Ishikawa (cell line): ENCODE results near the gene ERC1.
A peak's percentile ranks its signal among the peaks of the same experiment; 100 is the strongest.

ENCODE experiments used
- CEBPB ChIP-seq: IDR thresholded peaks from 2 replicates; pipeline ENCODE4 v1.6.1; 2012
- CREB1 ChIP-seq: IDR thresholded peaks from 2 replicates; pipeline ENCODE4 v1.6.1; 2012; ENCODE audit warnings: low read depth
- EGR1 ChIP-seq: IDR thresholded peaks from 2 replicates; pipeline ENCODE4 v1.6.1; 2012
- EP300 ChIP-seq: IDR thresholded peaks from 2 replicates; pipeline ENCODE4 v1.6.1; 2012; ENCODE audit warnings: borderline replicate concordance
- FOXM1 ChIP-seq: IDR thresholded peaks from 2 replicates; pipeline ENCODE4 v1.6.1; 2012; ENCODE audit warnings: low read depth, borderline replicate concordance
- NFIC ChIP-seq: IDR thresholded peaks from 2 replicates; pipeline ENCODE4 v1.6.1; 2012
- RAD21 ChIP-seq: IDR thresholded peaks from 2 replicates; pipeline ENCODE4 v1.6.1; 2012; ENCODE audit warnings: low read depth
- TCF12 ChIP-seq: IDR thresholded peaks from 2 replicates; pipeline ENCODE4 v1.6.1; 2012; ENCODE audit warnings: low read depth
- TEAD4 ChIP-seq: IDR thresholded peaks from 2 replicates; pipeline ENCODE4 v1.6.1; 2012
- USF1 ChIP-seq: IDR thresholded peaks from 2 replicates; pipeline ENCODE4 v1.6.1; 2012
- YY1 ChIP-seq: IDR thresholded peaks from 2 replicates; pipeline ENCODE4 v1.6.1; 2012; ENCODE audit warnings: low read depth
- ZBTB7A ChIP-seq: IDR thresholded peaks from 2 replicates; pipeline ENCODE4 v1.6.1; 2012; ENCODE audit warnings: low read depth
- TF ChIP-seq, protein P1 (sequence below): IDR thresholded peaks from 2 replicates; pipeline ENCODE4 v1.6.1; 2012
- TF ChIP-seq, protein P2 (sequence below): IDR thresholded peaks from 2 replicates; pipeline ENCODE4 v1.6.1; 2012; ENCODE audit warnings: low read depth, mild to moderate bottlenecking

ERC1 gene

DNA sequence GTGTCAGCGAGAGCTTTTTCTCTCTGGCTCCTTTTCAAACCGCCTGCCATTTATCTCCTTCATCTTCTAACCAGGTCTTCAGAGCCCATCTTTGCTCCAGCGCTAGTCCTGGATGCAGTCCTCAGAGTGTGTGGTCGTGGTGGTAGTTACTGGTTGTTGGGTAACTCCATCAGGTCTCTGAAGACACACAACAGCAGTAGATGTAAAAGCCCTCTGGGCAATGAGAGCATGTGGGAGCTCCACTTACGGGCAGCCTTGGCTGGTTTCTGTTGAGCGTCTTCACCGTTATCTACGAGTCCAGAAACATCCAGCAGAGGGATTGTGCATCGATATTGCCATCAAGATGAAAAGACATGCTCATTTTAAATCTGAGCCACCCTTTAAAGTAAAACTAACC is 542.2 kb downstream of the ERC1 start:
- TF ChIP-seq YY1 (no peak), RAD21 (no peak)

GRCh38 chr12:1533602-1534304 is 542.7 kb downstream of the ERC1 start:
- TF ChIP-seq, protein P1, sequence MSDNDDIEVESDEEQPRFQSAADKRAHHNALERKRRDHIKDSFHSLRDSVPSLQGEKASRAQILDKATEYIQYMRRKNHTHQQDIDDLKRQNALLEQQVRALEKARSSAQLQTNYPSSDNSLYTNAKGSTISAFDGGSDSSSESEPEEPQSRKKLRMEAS, result no peak

DNA sequence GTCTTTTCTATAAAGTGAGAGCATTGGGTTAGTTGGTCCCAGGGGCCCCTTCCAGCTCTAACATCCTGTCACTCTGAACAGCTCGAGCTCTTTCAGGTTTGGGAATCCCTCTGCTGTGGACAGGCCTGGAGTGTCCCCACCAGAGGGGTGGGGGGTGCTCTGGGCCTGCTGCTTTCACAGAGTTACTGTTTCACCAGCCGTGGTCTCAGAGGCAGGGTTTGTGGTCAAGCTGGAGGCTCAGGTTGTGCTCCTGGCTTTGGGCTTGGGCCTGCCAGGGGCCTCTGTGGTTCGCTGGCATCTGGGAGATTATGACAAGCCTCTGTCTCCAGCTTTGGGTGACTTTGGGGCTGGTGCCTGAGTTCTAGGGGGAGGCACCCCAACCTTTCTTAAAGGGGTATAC is 543.7 kb downstream of the ERC1 start:
- no peak for TF ChIP-seq EP300
- no peak for TF ChIP-seq CEBPB
- TF ChIP-seq, protein P2, sequence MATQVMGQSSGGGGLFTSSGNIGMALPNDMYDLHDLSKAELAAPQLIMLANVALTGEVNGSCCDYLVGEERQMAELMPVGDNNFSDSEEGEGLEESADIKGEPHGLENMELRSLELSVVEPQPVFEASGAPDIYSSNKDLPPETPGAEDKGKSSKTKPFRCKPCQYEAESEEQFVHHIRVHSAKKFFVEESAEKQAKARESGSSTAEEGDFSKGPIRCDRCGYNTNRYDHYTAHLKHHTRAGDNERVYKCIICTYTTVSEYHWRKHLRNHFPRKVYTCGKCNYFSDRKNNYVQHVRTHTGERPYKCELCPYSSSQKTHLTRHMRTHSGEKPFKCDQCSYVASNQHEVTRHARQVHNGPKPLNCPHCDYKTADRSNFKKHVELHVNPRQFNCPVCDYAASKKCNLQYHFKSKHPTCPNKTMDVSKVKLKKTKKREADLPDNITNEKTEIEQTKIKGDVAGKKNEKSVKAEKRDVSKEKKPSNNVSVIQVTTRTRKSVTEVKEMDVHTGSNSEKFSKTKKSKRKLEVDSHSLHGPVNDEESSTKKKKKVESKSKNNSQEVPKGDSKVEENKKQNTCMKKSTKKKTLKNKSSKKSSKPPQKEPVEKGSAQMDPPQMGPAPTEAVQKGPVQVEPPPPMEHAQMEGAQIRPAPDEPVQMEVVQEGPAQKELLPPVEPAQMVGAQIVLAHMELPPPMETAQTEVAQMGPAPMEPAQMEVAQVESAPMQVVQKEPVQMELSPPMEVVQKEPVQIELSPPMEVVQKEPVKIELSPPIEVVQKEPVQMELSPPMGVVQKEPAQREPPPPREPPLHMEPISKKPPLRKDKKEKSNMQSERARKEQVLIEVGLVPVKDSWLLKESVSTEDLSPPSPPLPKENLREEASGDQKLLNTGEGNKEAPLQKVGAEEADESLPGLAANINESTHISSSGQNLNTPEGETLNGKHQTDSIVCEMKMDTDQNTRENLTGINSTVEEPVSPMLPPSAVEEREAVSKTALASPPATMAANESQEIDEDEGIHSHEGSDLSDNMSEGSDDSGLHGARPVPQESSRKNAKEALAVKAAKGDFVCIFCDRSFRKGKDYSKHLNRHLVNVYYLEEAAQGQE, result no peak
- TF ChIP-seq ZBTB7A, result no peak
- no peak for TF ChIP-seq CREB1
- no peak for TF ChIP-seq TEAD4

DNA sequence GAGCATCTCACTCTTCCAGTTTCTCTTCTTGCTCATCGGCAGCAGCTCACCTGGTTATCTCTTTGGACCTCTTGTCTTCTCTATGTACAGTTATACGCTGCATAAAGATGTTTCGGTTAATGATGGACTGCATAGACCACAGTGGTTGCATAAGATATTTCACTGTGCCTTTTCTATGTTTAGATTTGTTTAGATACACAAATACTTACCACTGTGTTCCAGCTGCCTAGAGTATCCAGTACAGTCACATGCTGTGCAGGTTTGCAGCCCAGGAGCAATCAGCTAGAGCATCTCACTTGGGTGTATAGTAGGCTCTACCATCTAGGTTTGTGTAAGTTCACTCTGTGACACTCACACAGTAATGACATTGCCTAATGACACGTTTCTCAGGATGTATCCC is 545.8 kb downstream of the ERC1 start:
- TF ChIP-seq TCF12, result no peak
- no peak for TF ChIP-seq ZBTB7A
- no peak for TF ChIP-seq TEAD4
- TF ChIP-seq, protein P2, result no peak
- TF ChIP-seq USF1, result no peak
- TF ChIP-seq NFIC, result no peak
- TF ChIP-seq FOXM1, result no peak
- TF ChIP-seq CEBPB, result no peak
- TF ChIP-seq EGR1, result no peak
- TF ChIP-seq, protein P1, result no peak

DNA sequence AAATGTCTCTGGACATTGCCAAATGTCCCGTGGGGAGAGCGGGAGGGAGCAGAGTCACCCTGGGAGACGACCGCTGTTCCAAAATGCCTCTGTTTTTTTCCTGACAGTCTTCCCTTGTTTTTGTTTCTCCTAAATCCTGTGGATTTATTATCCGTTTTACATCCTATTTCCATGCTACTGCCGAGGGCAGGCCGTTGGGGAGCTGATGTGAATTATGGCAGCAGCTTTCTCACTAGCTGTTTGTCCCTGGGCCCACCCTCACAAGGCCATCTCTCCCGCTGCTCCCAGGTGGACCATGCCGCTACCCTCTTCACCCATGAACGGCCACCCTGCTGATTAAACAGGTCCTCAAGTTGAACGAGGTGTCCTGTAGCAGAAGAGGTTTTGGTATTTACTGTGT is 548.1 kb downstream of the ERC1 start:
- TF ChIP-seq NFIC (no peak), RAD21 (no peak), YY1 (no peak), TEAD4 (no peak), EGR1 (no peak), CEBPB (no peak), CREB1 (no peak), USF1 (no peak), ZBTB7A (no peak)
- TF ChIP-seq, protein P1, result no peak

DNA sequence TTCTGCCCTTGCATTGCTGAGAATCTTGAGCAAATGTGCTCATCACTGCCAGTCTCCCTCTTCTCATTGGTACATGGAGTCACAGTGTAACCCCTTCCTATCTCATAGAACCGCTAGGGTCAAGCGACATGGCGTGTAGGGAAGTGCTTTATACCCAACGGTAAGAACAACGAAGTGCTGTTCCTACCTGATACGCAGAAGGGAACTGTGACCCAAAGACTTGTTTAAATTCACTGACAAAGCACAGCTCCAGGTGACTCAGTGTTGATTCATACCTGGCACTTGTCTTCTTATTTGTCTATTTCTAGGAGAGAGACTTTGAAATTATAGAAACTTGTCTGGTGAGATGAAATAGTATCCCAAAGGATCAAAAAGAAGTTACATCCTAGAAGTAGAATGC is 549.7 kb downstream of the ERC1 start:
- TF ChIP-seq RAD21 (no peak), NFIC (peak; percentile 30; the same call in 1 of the 2 replicates), TEAD4 (no peak), ZBTB7A (no peak), CEBPB (no peak), TCF12 (no peak)
- TF ChIP-seq, protein P1, result no peak
- TF ChIP-seq, protein P2, result no peak
